Naive thymus-derived CD8-positive, alpha-beta T cell (primary cell): ENCODE measurements around the gene NPFFR1. TPM values are rescaled to one million over a fixed set of nuclear protein-coding genes. Genes with fewer than 3 reads are reported as not detected.
"Not testable (repeated sequence)": the region's sequence is repeated elsewhere in the genome, so short reads cannot be mapped to it uniquely, and the experiment has no call there.

ENCODE experiments used
- ATAC-seq, 2 donors: fragments of 150-1000 bp; cut with Tn5 transposase in 1 of 2; sonication (Bioruptor Pico), chemical (Tn5 transposase) in 1 of 2; 1 replicate in 1 of 2; 2 replicates in 1 of 2; pipeline ENCODE4 v1.10.0; 2021; ENCODE audit warnings: mild to moderate bottlenecking in 2 of 2, moderate library complexity in 2 of 2
- POLR2A ChIA-PET: fragments of 350-600 bp; sonication (Branson Sonifier 250); formaldehyde crosslinking; loops from one replicate; lab custom pipeline; 2021; ENCODE audit warnings: antibody characterized with exemption; lab: Charles Lee
- DNase-seq, 10 donors: peaks; one replicate each; pipeline versions ENCODE4 v3.0.0 to v3.0.0-alpha.2; 2020 to 2022
- H3K27ac Mint-ChIP-seq, 10 donors: one replicate each; pipeline ENCODE4 v1.8.0; 2020 to 2022; ENCODE audit warnings: mild to moderate bottlenecking in 10 of 10, mixed read lengths in 10 of 10, moderate library complexity in 4 of 10, inconsistent platforms in 1 of 10
- H3K27me3 Mint-ChIP-seq, 5 donors: one replicate each; pipeline ENCODE4 v1.8.0; 2021 to 2022; ENCODE audit warnings: mixed read lengths in 5 of 5
- H3K36me3 Mint-ChIP-seq, 3 donors: one replicate each; pipeline ENCODE4 v1.8.0; 2020 to 2022; ENCODE audit warnings: mixed read lengths in 3 of 3, mild to moderate bottlenecking in 2 of 3, inconsistent platforms in 1 of 3
- H3K4me1 Mint-ChIP-seq, 4 donors: one replicate each; pipeline ENCODE4 v1.8.0; 2021 to 2022; ENCODE audit warnings: mixed read lengths in 4 of 4
- H3K4me3 Mint-ChIP-seq, 10 donors: one replicate each; pipeline ENCODE4 v1.8.0; 2020 to 2022; ENCODE audit warnings: mild to moderate bottlenecking in 10 of 10, mixed read lengths in 10 of 10, moderate library complexity in 6 of 10, inconsistent platforms in 1 of 10
- H3K9me3 Mint-ChIP-seq, 9 donors: one replicate each; pipeline ENCODE4 v1.8.0; 2020 to 2022; ENCODE audit warnings: mixed read lengths in 9 of 9, mild to moderate bottlenecking in 3 of 9, inconsistent platforms in 1 of 9, moderate library complexity in 1 of 9
- polyA plus RNA-seq, 3 donors: library from polyadenylated mRNA; unstranded; fragments of 300-500 nt; fragmentation: Illumina TruSeq; gene quantifications; one replicate each; pipeline ENCODE4 v1.2.3, GENCODE V29; 2021
- total RNA-seq, 8 experiments: library from RNA in 2 of 8; stranded (reverse) in 2 of 8; gene quantifications; one replicate each; pipeline ENCODE4 v1.2.3 and lab custom pipeline; 2021 to 2026

Gene NPFFR1
- total and polyA plus RNA-seq, 5 experiments from 2014 or later, result not detected

DNA sequence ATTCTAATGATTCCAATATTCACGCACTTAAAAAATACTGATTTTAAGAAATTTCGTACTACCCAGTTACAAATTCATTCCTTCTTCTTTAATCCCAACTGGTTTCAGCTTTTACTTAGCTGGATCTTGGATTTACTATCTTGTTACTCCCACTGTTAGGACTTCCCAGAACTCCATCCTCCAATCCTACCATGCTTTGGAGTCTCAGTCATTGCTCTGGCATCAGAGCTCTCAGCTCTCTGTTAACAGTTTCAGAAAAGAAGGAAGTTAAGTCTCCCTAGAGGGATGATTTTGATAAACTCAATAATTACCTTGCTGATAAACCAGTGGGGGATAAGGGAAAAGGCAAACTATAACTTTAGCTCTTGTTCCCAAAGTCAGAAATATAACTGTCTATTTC lies 60.1 kb downstream of the NPFFR1 start:
- Mint-ChIP-seq H3K27ac (peak overlapping the region in 1 of 10 donors; percentile 33), H3K4me3 (no peak overlapping the region), H3K27me3 (no peaks in the 10 kb centered on the region), H3K4me1 (peaks cover 10 to 24% (median 20%) of the 10 kb centered on the region in 4 donors), H3K9me3 (no peaks in the 10 kb centered on the region), H3K36me3 (peaks cover 0 to 23% (median 3%) of the 10 kb centered on the region in 3 donors)
- POLR2A ChIA-PET, result interaction anchor here (0.9 kb wide), 1 partner anchor 141 kb away, joined by 4 read pairs; no protein-coding TSS in a partner anchor
- DNase-seq, result no peak
- ATAC-seq, result no peak

DNA sequence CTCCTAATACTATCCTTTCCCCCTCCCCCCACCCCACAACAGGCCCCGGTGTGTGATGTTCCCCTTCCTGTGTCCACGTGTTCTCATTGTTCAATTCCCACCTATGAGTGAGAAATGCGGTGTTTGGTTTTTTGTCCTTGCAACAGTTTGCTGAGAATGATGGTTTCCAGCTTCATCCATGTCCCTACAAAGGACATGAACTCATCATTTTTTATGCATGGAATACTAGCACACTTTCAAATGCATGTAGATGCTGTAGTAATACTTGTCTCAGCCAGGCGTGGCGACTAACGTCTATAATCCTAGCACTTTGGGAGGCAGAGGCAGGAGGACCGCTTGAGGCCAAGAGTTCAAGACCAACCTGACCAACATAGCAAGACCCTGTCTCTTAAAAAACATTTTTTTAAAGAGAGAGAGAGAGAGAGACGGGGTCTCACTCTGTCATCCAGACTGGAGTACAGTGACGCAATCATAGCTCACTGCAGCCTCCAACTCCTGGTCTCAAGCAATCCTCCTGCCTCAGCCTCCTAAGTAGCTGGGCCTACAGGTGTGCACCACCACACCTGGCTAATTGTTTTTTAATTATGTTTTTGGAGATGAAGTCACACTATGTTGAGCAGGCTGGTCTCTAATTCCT lies 60.9 kb downstream of the NPFFR1 start:
- Mint-ChIP-seq H3K4me1 (peaks cover 8 to 19% (median 16%) of the 10 kb centered on the region in 4 donors), H3K27ac (peak overlapping the region in 4 of 10 donors; percentile 21 to 69 (median 54)), H3K36me3 (peaks cover 0 to 25% (median 3%) of the 10 kb centered on the region in 3 donors)
- not testable (repeated sequence) for H3K27me3 Mint-ChIP-seq, ATAC-seq, H3K9me3 Mint-ChIP-seq, DNase-seq, H3K4me3 Mint-ChIP-seq
- POLR2A ChIA-PET, result interaction anchor here (0.9 kb wide), 1 partner anchor 141 kb away, joined by 4 read pairs; no protein-coding TSS in a partner anchor

DNA sequence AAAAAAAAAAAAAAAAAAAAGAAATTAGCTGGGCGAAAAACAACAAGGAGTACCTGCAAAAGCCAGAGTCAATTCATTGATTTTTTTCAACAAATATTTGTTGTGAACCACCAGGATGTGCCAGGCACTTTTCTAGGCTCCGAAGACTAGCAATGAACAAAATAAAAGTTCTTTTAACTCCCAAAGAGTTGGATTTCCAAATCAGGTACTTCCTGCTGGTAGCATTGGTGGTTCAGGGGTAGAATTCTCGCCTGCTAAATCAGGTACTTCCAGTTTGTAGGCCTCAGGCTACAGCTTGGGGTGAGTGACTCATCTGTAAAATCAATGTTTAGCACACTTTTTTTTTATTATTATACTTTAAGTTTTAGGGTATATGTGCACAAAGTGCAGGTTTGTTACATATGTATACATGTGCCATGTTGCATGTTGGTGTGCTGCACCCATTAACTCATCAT lies 61.4 kb downstream of the NPFFR1 start:
- POLR2A ChIA-PET, result interaction anchor here (0.7 to 2.4 kb wide), 3 partner anchors 10 to 142 kb away, joined by 3 to 25 read pairs (median 5); no protein-coding TSS in a partner anchor
- Mint-ChIP-seq H3K27ac (peak overlapping the region in 2 of 10 donors; percentile 43 to 66), H3K27me3 (no peaks in the 10 kb centered on the region), H3K36me3 (peaks cover 0 to 25% (median 3%) of the 10 kb centered on the region in 3 donors), H3K4me1 (peaks cover 8 to 19% (median 16%) of the 10 kb centered on the region in 4 donors), H3K4me3 (no peak overlapping the region), H3K9me3 (no peaks in the 10 kb centered on the region)
- DNase-seq, result no peak
- no peak for ATAC-seq

DNA sequence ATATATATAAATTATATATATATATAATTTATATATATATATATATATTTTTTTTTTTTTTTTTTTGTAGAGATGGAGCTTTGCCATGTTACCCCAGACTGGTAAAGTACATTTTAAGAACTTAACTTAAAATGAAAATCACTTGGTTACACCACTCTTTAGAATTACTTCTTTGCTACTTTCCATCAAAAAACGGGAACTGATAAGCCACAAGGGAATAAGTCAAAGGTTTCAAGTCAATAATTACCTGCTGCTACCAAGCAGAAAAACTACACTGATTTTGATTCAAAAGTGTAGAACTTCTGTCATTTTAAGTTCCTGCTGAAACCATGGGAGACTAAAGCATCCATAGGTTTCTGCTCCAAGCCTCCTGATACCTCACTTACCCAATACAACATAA lies 62.8 kb downstream of the NPFFR1 start:
- H3K4me3 Mint-ChIP-seq, result peak overlapping the region in 2 of 10 donors; percentile 12 to 53
- H3K4me1 Mint-ChIP-seq, result peaks cover 8 to 18% (median 14%) of the 10 kb centered on the region in 4 donors
- H3K36me3 Mint-ChIP-seq, result peaks cover 0 to 23% (median 7%) of the 10 kb centered on the region in 3 donors
- POLR2A ChIA-PET, result interaction anchor here (0.9 to 2.4 kb wide), 3 partner anchors 11 to 161 kb away, joined by 3 to 25 read pairs (median 3); no protein-coding TSS in a partner anchor
- H3K9me3 Mint-ChIP-seq, result no peaks in the 10 kb centered on the region
- peak overlapping the region in 2 of 10 donors; percentile 73 to 80 for H3K27ac Mint-ChIP-seq
- no peaks in the 10 kb centered on the region for H3K27me3 Mint-ChIP-seq
- no peak for ATAC-seq
- DNase-seq, result no peak

DNA sequence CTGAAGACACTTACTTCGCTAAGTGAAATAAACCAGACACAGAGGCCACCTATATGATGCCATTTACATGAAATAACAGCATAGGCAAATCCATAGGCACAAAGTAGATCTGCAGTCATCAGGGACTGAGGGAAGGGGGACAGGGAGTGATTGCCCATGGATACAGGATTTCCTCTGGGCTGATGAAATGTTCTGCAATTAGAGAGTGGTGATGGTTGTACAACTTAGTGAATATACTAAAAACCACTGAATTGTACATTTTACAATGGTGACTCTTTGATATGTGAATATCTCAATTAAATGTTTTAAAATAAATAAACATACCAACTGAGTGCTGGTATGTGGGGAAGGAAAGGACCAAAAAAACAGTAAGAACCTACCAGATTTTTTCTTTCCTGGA lies 70.9 kb downstream of the NPFFR1 start:
- no peak for ATAC-seq
- Mint-ChIP-seq H3K36me3 (peaks cover 0 to 82% (median 8%) of the 10 kb centered on the region in 3 donors), H3K4me3 (no peak overlapping the region), H3K4me1 (peaks cover 0 to 3% (median 0%) of the 10 kb centered on the region in 4 donors), H3K27ac (peak overlapping the region in 1 of 10 donors; percentile 39), H3K9me3 (no peaks in the 10 kb centered on the region), H3K27me3 (no peaks in the 10 kb centered on the region)
- no peak for DNase-seq
- POLR2A ChIA-PET, result no interaction called here

DNA sequence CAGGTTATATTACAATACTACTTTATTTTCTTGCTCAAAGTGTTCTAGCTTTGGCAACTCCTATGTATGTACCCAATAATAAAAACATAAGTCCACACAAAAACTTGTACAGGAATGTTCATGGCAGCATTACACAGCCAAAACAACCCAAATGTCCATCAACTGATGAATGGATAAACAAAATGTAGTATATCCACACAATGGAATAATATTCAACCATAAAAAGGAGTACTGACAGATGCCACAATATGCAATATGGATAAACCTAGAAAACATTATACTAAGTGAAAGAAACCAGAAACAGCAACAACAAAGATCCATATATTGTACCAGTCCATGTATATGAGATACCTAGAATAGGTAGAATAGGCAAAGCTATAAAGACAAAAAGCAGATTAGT lies 71.5 kb downstream of the NPFFR1 start:
- H3K36me3 Mint-ChIP-seq, result peaks cover 0 to 87% (median 7%) of the 10 kb centered on the region in 3 donors
- H3K4me1 Mint-ChIP-seq, result peaks cover 0 to 3% (median 0%) of the 10 kb centered on the region in 4 donors
- no peak overlapping the region for H3K4me3 Mint-ChIP-seq
- no peaks in the 10 kb centered on the region for H3K27me3 Mint-ChIP-seq
- no peak for DNase-seq
- POLR2A ChIA-PET, result no interaction called here
- no peaks in the 10 kb centered on the region for H3K9me3 Mint-ChIP-seq
- no peak for ATAC-seq
- H3K27ac Mint-ChIP-seq, result peak overlapping the region in 2 of 10 donors; percentile 47 to 48

DNA sequence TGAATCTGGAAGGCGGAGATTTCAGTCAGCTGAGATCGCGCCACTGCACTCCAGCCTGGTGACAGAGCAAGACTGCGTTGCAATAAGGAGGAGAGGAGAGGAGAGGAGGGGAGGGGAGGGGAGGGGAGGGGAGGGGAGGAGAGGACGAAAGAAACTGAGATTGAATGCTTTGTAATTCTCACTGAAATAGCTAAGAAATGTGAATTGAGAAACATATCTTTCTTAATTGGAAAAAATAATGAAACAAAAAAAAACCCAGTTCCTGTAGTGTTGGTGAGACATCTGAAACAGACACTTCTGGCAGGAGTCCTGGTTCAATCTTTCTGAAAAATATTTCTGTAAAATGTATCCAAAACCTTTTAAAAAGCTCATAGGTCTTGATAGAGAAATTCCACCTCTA lies 77.0 kb downstream of the NPFFR1 start:
- DNase-seq, result no peak
- no peak overlapping the region for H3K4me3 Mint-ChIP-seq
- no peaks in the 10 kb centered on the region for H3K4me1 Mint-ChIP-seq
- peaks cover 5 to 80% (median 9%) of the 10 kb centered on the region in 3 donors for H3K36me3 Mint-ChIP-seq
- ATAC-seq, result no peak
- POLR2A ChIA-PET, result no interaction called here
- H3K27me3 Mint-ChIP-seq, result no peaks in the 10 kb centered on the region
- H3K9me3 Mint-ChIP-seq, result no peaks in the 10 kb centered on the region
- no peak overlapping the region for H3K27ac Mint-ChIP-seq

DNA sequence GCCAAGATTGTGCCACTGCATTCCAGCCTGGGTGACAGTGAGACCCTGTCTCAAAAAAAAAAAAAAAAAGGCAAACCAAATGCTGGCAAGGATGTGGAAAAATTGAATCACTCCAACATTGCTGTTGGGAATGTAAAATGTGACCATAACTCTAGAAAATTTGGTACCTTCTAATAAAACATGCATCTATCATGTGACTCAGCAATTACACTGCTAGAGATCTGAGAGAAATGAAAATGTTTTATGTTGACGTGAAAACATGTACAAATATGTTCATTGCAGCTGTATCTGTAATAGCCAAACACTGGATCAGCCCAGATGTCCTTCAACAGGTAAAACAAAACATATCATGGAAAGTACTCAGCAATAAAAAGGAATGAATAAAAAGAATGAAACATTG lies 82.7 kb downstream of the NPFFR1 start:
- Mint-ChIP-seq H3K4me1 (peaks cover 18 to 29% (median 24%) of the 10 kb centered on the region in 4 donors), H3K27me3 (no peaks in the 10 kb centered on the region), H3K4me3 (no peak overlapping the region), H3K36me3 (peaks cover 4 to 49% (median 10%) of the 10 kb centered on the region in 3 donors), H3K27ac (peak overlapping the region in 1 of 10 donors; percentile 35), H3K9me3 (no peaks in the 10 kb centered on the region)
- POLR2A ChIA-PET, result no interaction called here
- no peak for ATAC-seq
- no peak for DNase-seq

DNA sequence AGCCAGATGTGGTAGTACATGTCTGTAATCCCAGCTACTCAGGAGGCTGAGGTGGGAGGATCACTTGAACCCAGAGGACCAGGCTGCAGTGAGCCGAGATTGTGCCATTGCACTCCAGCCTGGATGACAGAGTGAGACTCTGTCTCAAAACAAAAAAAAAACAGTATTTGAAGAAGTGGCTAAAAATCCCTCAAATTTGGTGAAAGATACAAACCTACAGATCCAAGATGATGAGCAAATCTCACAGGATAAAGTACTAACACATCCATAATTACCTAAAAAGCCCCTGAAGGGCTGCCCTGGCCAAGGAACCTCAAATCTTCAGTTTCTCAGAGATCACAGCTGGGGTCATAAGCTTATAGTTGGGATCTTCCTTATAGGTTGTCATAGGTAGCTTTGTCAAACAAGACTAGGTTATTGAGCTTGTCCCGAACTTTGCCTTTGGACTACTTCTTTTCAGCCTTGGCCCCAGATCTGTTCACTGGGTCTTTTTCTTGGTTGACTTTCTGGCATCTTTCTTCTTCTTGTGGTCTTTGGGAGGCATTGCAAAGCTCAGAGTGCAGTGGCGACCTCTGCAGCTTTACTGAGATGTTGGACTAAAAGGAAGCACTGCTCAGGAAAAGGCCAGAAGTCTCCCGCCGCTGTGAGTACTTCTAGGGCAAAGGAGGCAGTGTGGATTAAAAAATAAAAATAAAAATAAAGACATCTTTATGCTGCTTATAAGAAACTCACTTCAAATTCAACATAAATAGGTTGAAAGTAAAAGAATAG lies 84.9 kb downstream of the NPFFR1 start:
- DNase-seq (peak in 6 of 10 donors; percentile 9 to 41 (median 18)), ATAC-seq (peak; percentile 51 to 53)
- Mint-ChIP-seq H3K36me3 (peaks cover 0 to 35% (median 6%) of the 10 kb centered on the region in 3 donors), H3K4me3 (peak overlapping the region in 2 of 10 donors; percentile 6 to 22), H3K4me1 (peaks cover 18 to 31% (median 24%) of the 10 kb centered on the region in 4 donors), H3K27ac (peak overlapping the region in 8 of 10 donors; percentile 0 to 83 (median 36)), H3K27me3 (no peaks in the 10 kb centered on the region), H3K9me3 (no peaks in the 10 kb centered on the region)
- POLR2A ChIA-PET, result interaction anchor here (0.5 to 1.0 kb wide), 5 partner anchors 36 to 436 kb away, joined by 3 read pairs; no protein-coding TSS in a partner anchor

Other genes starting within 250 kb of the NPFFR1 start
- 1 to 10 TPM; 6.7 to 7.2 TPM for gene MACROH2A2, start 231.2 kb downstream of the NPFFR1 start, total RNA-seq
- 1 to 10 TPM; 6.1 to 7.1 (median 6.3) TPM for gene MACROH2A2, start 231.2 kb downstream of the NPFFR1 start, polyA plus RNA-seq
- 1 to 10 TPM; 4.7 to 6.2 TPM for gene AIFM2, start 151.2 kb downstream of the NPFFR1 start, total RNA-seq
- 1 to 10 TPM in 2 of 3 donors, under 1 TPM in 1; 0.80 to 1.5 (median 1.3) TPM for gene AIFM2, start 151.2 kb downstream of the NPFFR1 start, polyA plus RNA-seq
- gene TYSND1, start 137.3 kb downstream of the NPFFR1 start, total RNA-seq, result 10 to 100 TPM; 34.5 to 35.3 TPM
- 10 to 100 TPM; 23.0 to 28.8 (median 24.3) TPM for gene TYSND1, start 137.3 kb downstream of the NPFFR1 start, polyA plus RNA-seq
- 10 to 100 TPM; 91.7 to 94.7 TPM for gene SAR1A, start 113.5 kb downstream of the NPFFR1 start, total RNA-seq
- gene SAR1A, start 113.5 kb downstream of the NPFFR1 start, polyA plus RNA-seq, result 10 to 100 TPM; 18.7 to 37.3 (median 21.5) TPM
- 10 to 100 TPM; 51.0 to 57.4 TPM for gene PPA1, start 50.6 kb downstream of the NPFFR1 start, total RNA-seq
- 100 to 1,000 TPM; 137 to 222 (median 154) TPM for gene PPA1, start 50.6 kb downstream of the NPFFR1 start, polyA plus RNA-seq
- 1 to 10 TPM; 1.3 to 1.5 TPM for gene LRRC20, start 98.6 kb upstream of the NPFFR1 start, total RNA-seq
- 1 to 10 TPM; 1.8 to 2.2 (median 2.1) TPM for gene LRRC20, start 98.6 kb upstream of the NPFFR1 start, polyA plus RNA-seq
- gene EIF4EBP2, start 120.1 kb upstream of the NPFFR1 start, total RNA-seq, result 10 to 100 TPM; 44.9 to 49.4 TPM
- gene EIF4EBP2, start 120.1 kb upstream of the NPFFR1 start, polyA plus RNA-seq, result 10 to 100 TPM; 44.8 to 62.4 (median 47.7) TPM
- gene NODAL, start 157.7 kb upstream of the NPFFR1 start, total RNA-seq, result not detected
- not detected for gene NODAL, start 157.7 kb upstream of the NPFFR1 start, polyA plus RNA-seq
- not detected for gene PALD1, start 194.8 kb upstream of the NPFFR1 start, total RNA-seq
- gene PALD1, start 194.8 kb upstream of the NPFFR1 start, polyA plus RNA-seq, result under 1 TPM in 1 of 3 donors, not detected in 2; 0.27 TPM